GM19025 (cell line): ENCODE results near the gene SPATA1.
"Not testable (repeated sequence)": the region's sequence is repeated elsewhere in the genome, so short reads cannot be mapped to it uniquely, and the experiment has no call there.

Source experiments
- ATAC-seq: cut with Tn5 transposase; IDR thresholded peaks from one replicate; pipeline ENCODE4 v1.9.1; 2021; ENCODE audit warnings: mild to moderate bottlenecking, low read depth, moderate library complexity; ENCODE audit not compliant: unreplicated experiment

Gene SPATA1

DNA sequence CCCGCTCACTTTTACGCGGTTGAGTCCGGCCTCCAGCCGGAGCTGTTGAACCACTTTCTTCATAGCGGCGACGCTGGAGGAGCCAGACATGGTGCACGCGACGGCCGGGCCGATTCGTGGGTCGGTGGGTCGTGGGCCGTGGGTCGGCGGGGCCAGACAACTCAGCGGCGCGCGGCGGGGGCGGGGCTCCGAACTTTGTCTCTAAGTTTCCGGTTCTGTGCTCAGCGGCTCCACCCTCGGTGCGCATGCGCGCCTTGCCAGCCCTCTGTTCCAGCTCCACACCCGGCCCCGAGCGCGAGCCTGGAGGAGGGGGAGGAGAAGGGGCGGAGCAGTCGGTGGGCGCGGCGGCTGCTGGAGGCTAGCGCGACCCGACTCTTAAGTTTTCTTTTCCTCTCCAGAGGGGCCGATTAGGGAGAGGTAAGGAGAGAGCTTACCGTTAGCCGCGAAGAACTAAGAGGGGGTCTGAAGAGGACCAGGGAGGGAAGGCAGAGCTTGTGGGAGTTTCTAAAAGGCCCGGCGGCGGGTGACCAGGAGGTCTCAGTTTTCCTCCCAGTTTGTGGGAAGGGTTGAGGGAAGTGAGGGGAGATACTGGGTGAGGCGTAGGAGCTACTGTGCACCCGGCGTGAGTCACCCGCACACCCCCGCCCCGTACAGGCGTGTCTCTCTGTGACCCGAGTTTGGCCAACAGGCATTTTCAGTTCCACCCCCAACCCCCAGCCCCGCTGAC, at the start of gene SPATA1, which contains the start of gene GNG5:
Gene SPATA1, plus strand, starts transcription at position 385 of the 727 bp plus-strand sequence. CDS start 9,974 bp downstream, outside the sequence.
Gene GNG5, minus strand, starts transcription at position 580 of the 727 bp plus-strand sequence. Its CDS starts 490 bp downstream, at position 90.
- peak; percentile 75 for ATAC-seq

DNA sequence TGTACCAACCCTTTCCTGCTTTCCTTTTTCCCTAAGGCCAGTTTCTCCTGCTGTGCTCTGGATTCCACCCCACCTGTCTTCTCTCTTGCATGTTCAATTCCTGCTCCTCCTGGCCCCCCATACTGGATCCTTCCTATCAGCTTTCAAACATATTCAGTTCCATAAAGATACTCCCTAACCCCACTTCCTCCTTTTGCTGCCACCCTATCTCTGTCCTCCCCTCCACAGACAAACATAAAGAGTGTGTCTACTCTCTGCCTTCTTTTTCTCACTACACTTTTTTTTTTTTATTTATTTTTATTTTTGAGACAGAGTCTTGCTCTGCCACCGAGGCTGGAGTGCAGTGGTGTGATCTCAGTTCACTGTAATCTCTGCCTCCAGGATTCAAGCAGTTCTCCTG, 44.1 kb upstream of the SPATA1 start:
- ATAC-seq: no peak

GRCh38 chr1:84467298-84467697, 38.9 kb upstream of the SPATA1 start:
- ATAC-seq: no peak

- no peak for ATAC-seq
These were observed 30.0 kb upstream of the SPATA1 start for GRCh38 chr1:84476225-84476624.

DNA sequence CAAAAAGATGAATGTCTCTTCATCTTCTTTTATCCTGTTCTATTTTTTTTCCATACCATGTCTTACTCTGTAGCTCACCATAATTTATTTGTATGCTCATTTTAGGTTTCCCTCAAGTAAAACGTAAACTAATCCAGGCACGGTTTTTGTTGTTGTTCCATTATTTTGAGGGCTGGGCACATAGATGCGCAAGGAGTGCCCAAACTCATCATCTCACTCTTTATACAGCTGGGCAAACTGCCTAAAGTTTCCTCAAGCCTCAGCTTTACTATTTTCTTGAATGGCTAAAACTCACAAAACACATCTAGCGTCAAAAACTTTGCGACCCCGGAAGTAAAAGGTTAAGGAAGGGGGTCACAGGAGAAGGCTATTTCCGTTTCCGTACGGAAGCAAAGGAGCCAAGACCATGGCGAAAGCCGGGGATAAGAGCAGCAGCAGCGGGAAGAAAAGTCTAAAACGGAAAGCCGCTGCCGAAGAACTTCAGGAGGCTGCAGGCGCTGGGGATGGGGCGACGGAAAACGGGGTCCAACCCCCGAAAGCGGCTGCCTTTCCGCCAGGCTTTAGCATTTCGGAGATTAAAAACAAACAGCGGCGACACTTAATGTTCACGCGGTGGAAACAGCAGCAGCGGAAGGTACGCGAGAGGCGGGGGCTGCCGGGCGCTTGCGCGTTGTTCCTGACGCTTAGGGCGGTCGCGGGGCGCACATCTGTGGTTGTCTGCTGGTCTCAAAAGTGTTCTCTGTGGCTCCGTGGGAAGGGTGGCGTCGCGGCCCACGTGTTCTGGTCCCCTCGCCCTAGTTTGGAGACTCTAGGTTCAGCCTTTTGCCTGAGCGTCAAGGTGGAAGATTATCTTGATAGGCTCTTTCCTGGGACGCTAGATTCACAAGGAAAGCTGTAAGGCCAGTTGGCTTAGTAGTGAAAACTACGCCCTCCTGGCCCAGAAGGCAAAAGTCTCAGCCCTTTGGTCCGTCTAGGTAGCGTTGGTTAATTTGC, 27.0 kb upstream of the SPATA1 start, which contains the start of gene RPF1:
Gene RPF1, plus strand, starts transcription at position 391 of the 993 bp plus-strand sequence. Its CDS starts 16 bp downstream, at position 407.
- ATAC-seq: peak; percentile 97

DNA sequence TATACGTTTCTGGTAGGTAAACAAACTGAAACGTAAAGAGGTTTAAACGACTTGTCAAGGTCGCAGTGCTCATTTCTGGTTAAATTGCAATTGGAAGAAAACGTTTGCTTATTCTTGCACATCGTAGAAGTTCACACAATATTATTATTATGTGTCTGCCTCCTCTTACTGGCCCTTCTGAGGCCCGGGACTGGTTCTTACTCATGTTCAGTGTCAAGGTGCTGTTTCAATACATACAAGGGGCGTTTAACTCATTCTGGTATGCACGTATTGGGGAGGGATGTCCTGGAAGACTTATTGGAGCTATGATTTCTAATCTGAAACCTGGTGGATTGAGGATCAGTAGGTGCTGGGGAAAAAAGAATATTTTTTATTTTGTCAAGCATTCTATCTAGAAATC, 26.2 kb upstream of the SPATA1 start:
- no peak for ATAC-seq

- ATAC-seq: no peak
These were observed 25.5 kb upstream of the SPATA1 start for GRCh38 chr1:84480650-84481049.

DNA sequence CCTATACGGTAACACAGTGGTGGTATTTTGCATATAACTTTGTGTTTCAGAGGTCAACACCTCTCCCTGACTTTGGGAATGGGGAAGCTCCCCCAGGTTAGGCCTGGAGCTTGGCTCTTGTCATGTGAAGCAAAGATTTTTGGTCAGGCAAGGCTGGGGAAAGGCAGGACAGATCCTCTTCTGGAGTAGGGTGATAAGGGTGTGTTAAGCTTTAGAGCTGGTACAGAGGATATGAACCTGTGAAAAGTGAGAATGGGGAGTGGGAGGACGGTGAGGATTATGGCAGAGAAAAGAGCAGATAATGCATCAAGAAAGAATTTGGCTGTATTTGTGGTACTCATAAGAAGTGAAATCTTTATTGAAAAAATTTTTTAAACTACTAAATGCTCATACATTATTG, 24.9 kb upstream of the SPATA1 start:
- ATAC-seq: no peak

GRCh38 chr1:84488107-84488506, 18.1 kb upstream of the SPATA1 start:
- ATAC-seq: no peak

GRCh38 chr1:84489766-84490165, 16.4 kb upstream of the SPATA1 start:
- ATAC-seq: no peak

DNA sequence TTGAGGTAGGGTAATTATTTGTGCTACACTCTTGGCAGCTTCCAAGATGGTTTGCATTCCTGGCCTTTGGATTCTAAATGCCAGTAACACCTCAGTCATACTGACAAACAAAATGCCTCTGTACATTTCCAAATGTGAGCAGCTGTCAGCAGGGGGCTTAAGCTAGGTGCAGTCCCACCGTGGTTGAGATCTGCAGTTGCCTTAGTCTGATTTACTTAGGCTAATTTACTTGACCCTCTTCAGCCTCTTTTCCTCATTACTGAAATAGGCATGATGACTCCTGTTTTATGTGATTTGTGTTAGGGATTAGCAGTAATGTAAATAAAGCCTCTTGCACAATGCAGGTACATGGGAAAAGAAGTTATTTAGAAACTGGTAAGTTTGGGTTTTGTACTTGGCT, 13.5 kb upstream of the SPATA1 start:
- ATAC-seq: no peak

- no peak for ATAC-seq
These were observed 12.4 kb upstream of the SPATA1 start for GRCh38 chr1:84493747-84494146.

GRCh38 chr1:84496498-84496897, 9.7 kb upstream of the SPATA1 start:
- ATAC-seq: no peak

- ATAC-seq: no peak
These were observed 8.4 kb upstream of the SPATA1 start for GRCh38 chr1:84497631-84498275.

GRCh38 chr1:84502927-84503326, 3.3 kb upstream of the SPATA1 start:
- ATAC-seq: no peak

DNA sequence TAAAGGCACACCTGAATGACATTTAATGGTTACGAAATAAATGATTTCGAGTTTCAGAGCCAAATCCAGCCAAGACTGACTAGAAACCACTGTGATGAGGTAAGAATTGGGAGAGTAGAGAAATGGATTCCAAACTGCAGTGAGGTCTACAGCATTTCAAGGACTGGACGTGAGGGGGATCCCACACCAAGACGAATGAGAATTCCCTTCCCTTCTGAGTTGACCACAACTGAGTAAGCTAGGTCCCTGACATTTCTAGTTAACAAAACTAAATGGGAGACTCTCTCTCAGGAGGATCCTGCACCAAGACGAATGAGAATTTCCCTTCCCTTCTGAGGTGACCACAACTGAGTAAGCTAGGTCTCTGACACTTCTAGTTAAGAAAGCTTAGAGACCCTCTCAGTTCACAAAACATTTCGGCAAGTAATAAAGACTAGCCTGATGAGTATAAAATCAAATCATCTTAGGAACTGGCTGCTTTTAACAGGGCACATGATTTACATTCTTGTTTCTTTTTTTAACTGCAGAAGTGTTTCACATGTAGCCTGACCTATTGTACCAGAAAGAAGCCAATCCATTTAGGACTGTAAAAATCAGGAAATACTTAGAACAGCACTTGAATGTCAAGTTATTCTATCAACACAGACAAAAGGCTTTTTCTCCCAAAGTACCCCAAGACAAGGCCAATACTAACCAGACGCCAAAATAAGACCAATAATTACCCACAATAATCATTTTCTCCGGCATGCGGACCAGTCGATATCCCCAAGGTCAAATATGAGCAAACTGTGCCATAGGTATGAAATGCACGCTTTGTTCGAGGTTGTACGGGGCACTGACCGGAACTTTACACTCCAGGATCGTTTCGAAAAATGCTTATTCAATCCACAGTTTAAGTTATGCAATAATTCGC, 1.4 kb upstream of the SPATA1 start:
- ATAC-seq: no peak

GRCh38 chr1:84505493-84506001, 639 bp upstream of the SPATA1 start:
- peak; percentile 30 for ATAC-seq

DNA sequence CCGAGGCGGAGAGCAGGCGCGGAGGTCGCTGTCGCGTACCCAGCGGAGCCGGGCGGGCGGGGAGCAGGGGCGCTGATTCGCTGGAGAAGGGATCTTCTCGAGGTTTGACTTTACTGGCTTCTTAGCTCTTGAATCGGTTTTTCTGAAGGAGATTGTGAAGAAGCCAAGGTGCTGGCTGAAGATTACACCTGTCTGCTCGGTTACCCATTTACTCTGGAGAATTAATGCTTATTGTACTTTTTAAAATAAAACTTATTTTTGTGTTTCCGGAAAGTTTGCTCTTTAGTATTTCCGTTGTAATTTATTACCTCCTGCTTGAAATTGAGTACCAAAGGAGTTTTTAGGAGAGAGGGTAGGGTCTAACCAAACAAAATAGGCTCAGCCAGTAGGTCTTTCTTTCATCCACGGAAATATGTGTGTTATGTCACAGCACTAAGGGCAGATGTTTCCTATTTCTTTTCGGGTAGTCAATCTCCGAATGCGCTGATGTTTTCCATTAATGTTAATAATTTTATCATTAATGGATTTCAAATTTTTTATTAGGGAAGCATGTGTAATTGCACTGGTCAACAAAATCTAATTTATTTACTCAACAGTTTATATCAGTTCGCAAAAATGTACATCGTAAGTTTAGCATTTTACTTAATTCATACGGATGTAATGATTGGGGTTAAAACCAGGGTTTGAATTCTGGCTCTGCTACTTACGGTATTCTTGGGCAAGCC, 705 bp downstream of the SPATA1 start:
- ATAC-seq: no peak

- ATAC-seq: not testable (repeated sequence)
These were observed 1.7 kb downstream of the SPATA1 start for GRCh38 chr1:84507887-84508286.
